ENCODE measurements around the gene CXCR2. TPM values are rescaled to one million over a fixed set of nuclear protein-coding genes. Genes with fewer than 3 reads are reported as not detected.
"Not testable (repeated sequence)": the region's sequence is repeated elsewhere in the genome, so short reads cannot be mapped to it uniquely, and the experiment has no call there.

CXCR2 gene
- total RNA-seq, 1 donor from 2014 or later = 1.1 TPM

GRCh38 chr2:218171744-218172143 lies 45.9 kb downstream of the CXCR2 start:
- DNase-seq; intact Hi-C loops (cut with micrococcal nuclease); ATAC-seq: not testable (repeated sequence)

GRCh38 chr2:218172845-218173244 lies 47.0 kb downstream of the CXCR2 start:
- no peak for ATAC-seq
- DNase-seq = no peak
- intact Hi-C loops (cut with micrococcal nuclease) = no loop called here

- DNase-seq (no peak), ATAC-seq (no peak)
- intact Hi-C loops (cut with micrococcal nuclease) = no loop called here
Measured at GRCh38 chr2:218179782-218180181, 54.0 kb downstream of the CXCR2 start.

- intact Hi-C loops (cut with micrococcal nuclease) = no loop called here
- ATAC-seq (no peak), DNase-seq (no peak)
Measured at GRCh38 chr2:218180467-218181114, 54.8 kb downstream of the CXCR2 start.

GRCh38 chr2:218184331-218184730 lies 58.5 kb downstream of the CXCR2 start:
- intact Hi-C loops (cut with micrococcal nuclease) = no loop called here
- ATAC-seq (no peak), DNase-seq (no peak)

GRCh38 chr2:218186355-218186766 lies 60.5 kb downstream of the CXCR2 start:
- peak; percentile 95 for ATAC-seq
- intact Hi-C loops (cut with micrococcal nuclease) = no loop called here
- DNase-seq = peak; percentile 57

Other genes with a start within 250 kb of the CXCR2 start
- gene TNS1, start 123.0 kb upstream of the CXCR2 start, total RNA-seq = 783 TPM
- gene RUFY4, start 56.8 kb upstream of the CXCR2 start, total RNA-seq = not detected
- gene CXCR1, start 40.9 kb downstream of the CXCR2 start, total RNA-seq = 0.69 TPM
- gene ARPC2, start 91.2 kb downstream of the CXCR2 start, total RNA-seq = 139 TPM
- 0.67 TPM for gene GPBAR1, start 135.0 kb downstream of the CXCR2 start, total RNA-seq
- 47.7 TPM for gene AAMP, start 144.1 kb downstream of the CXCR2 start, total RNA-seq
- 67.1 TPM for gene PNKD, start 144.5 kb downstream of the CXCR2 start, total RNA-seq
- 109 TPM for gene TMBIM1, start 166.5 kb downstream of the CXCR2 start, total RNA-seq
- gene CATIP, start 230.8 kb downstream of the CXCR2 start, total RNA-seq = not detected